ENCODE data around the gene WDR93. TPM values are rescaled to one million over a fixed set of nuclear protein-coding genes. Genes with fewer than 3 reads are reported as not detected.

The WDR93 gene
- polyA plus RNA-seq, 3 donors = not detected

DNA sequence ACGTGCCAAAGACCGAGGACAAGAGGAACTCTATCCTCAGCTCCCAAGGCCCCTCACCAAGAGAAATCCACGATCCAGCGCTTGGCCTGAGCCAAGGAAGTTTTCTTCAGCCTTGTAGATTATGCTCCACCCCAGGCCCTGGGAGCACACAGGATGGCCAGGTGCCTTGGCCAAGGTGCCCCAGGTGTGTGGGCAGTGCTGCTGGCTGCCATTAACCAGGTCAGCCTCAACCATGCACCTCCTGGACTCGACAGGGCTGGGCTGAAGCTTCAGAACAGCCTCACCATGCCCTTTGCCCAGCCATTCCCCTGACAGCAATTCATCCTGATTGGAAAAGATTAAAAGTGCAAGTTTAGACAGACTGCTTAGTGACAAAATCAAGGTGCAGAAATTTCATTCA, 71.3 kb downstream of the WDR93 start:
- Histone ChIP-seq H3K36me3 (replicated peaks in 1 of 2; ENCODE audit: control insufficient read depth in 1 of 2, insufficient read depth in 2 of 2, low read length in 2 of 2) (no peaks in the 10 kb centered on the region), H3K79me2 (ENCODE audit: insufficient read depth, low read length) (no peaks in the 10 kb centered on the region), H3K9ac (ENCODE audit: insufficient read depth, low read length, poor library complexity, severe bottlenecking) (no peak overlapping the region), H3K27me3 (ENCODE audit: control insufficient read depth in 2 of 2, insufficient read depth in 2 of 2, low read length in 2 of 2) (no peaks in the 10 kb centered on the region), H2AFZ (ENCODE audit: insufficient read depth, low read depth, low read length, poor library complexity, severe bottlenecking) (no peak overlapping the region), H3K4me3 (replicated peaks in 1 of 3; ENCODE audit: low read depth in 2 of 3, low read length in 3 of 3) (no peak overlapping the region), H3K9me3 (replicated peaks in 1 of 2; ENCODE audit: control insufficient read depth in 1 of 2, insufficient read depth in 1 of 2, low read length in 2 of 2) (no peaks in the 10 kb centered on the region), H4K20me1 (ENCODE audit: insufficient read depth, low read length) (no peaks in the 10 kb centered on the region), H3K27ac (ENCODE audit: low read depth in 1 of 2, low read length in 2 of 2) (no peak overlapping the region), H3K4me2 (replicated peaks; ENCODE audit: extremely low read depth, low read length, poor library complexity, severe bottlenecking) (no peak overlapping the region), H3K4me1 (ENCODE audit: control insufficient read depth in 1 of 2, insufficient read depth in 2 of 2, low read length in 2 of 2) (peaks cover 23 to 36% of the 10 kb centered on the region in 2 donors)
- intact Hi-C loops (cut with micrococcal nuclease) = loop anchor here (2.0 to 5.0 kb wide), 3 partner anchors 125 to 325 kb away; no protein-coding TSS in a partner anchor
- no peak overlapping the region for H3K27ac Mint-ChIP-seq
- WGBS (ENCODE audit: insufficient coverage) = 92% methylated on average over 2 of the region's 5 CpGs
- TF ChIP-seq, protein P1, sequence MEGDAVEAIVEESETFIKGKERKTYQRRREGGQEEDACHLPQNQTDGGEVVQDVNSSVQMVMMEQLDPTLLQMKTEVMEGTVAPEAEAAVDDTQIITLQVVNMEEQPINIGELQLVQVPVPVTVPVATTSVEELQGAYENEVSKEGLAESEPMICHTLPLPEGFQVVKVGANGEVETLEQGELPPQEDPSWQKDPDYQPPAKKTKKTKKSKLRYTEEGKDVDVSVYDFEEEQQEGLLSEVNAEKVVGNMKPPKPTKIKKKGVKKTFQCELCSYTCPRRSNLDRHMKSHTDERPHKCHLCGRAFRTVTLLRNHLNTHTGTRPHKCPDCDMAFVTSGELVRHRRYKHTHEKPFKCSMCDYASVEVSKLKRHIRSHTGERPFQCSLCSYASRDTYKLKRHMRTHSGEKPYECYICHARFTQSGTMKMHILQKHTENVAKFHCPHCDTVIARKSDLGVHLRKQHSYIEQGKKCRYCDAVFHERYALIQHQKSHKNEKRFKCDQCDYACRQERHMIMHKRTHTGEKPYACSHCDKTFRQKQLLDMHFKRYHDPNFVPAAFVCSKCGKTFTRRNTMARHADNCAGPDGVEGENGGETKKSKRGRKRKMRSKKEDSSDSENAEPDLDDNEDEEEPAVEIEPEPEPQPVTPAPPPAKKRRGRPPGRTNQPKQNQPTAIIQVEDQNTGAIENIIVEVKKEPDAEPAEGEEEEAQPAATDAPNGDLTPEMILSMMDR (IDR thresholded peaks at IDR 0.05) = no peak
- H3K4me1 Mint-ChIP-seq = peaks cover 26% of the 10 kb centered on the region
- no peak overlapping the region for H3K4me3 Mint-ChIP-seq
- no peaks in the 10 kb centered on the region for H3K36me3 Mint-ChIP-seq
- peaks cover 0 to 4% (median 0%) of the 10 kb centered on the region in 3 donors for H3K27me3 Mint-ChIP-seq (ENCODE audit: low read depth in 3 of 3)
- DNase-seq = no peak
- H3K9me3 Mint-ChIP-seq = no peaks in the 10 kb centered on the region

DNA sequence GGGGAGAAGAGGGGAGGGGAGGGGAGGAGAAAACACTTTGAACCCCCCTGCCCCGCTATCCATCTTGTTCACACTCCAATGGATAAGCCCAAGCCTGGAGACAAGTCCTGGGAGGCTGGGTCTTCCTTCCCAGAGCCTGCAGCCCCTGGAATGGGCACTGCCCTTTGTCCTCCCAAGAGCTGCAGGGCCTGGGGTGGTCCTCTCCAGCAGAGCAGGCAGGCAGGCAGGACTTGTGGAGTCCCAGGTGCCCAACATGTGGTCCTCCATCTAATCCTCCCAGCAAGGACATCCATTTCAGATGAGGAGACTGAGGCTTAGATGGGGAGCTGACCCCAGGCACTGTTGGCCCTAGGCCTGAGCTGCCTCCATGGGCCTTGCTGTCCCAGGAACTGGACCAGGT, 75.1 kb downstream of the WDR93 start:
- H3K4me1 ChIP-seq (ENCODE audit: control insufficient read depth in 1 of 2, insufficient read depth in 2 of 2, low read length in 2 of 2) = peaks cover 16 to 24% of the 10 kb centered on the region in 2 donors
- no peaks in the 10 kb centered on the region for H4K20me1 ChIP-seq (ENCODE audit: insufficient read depth, low read length)
- intact Hi-C loops (cut with micrococcal nuclease) = no loop called here
- no peak overlapping the region for H3K9ac ChIP-seq (ENCODE audit: insufficient read depth, low read length, poor library complexity, severe bottlenecking)
- no peak overlapping the region for H3K4me3 ChIP-seq (replicated peaks in 1 of 3; ENCODE audit: low read depth in 2 of 3, low read length in 3 of 3)
- no peaks in the 10 kb centered on the region for H3K79me2 ChIP-seq (ENCODE audit: insufficient read depth, low read length)
- no peak overlapping the region for H3K4me3 Mint-ChIP-seq
- DNase-seq = no peak
- no peaks in the 10 kb centered on the region for H3K27me3 ChIP-seq (ENCODE audit: control insufficient read depth in 2 of 2, insufficient read depth in 2 of 2, low read length in 2 of 2)
- TF ChIP-seq, protein P1 (IDR thresholded peaks at IDR 0.05) = no peak
- no peak overlapping the region for H3K4me2 ChIP-seq (replicated peaks; ENCODE audit: extremely low read depth, low read length, poor library complexity, severe bottlenecking)
- no CpG with 5 or more reads among the region's 1 CpG for WGBS (ENCODE audit: insufficient coverage)
- H3K36me3 ChIP-seq (replicated peaks in 1 of 2; ENCODE audit: control insufficient read depth in 1 of 2, insufficient read depth in 2 of 2, low read length in 2 of 2) = no peaks in the 10 kb centered on the region
- H3K9me3 Mint-ChIP-seq = no peaks in the 10 kb centered on the region
- no peak overlapping the region for H3K27ac ChIP-seq (ENCODE audit: low read depth in 1 of 2, low read length in 2 of 2)
- H3K9me3 ChIP-seq (replicated peaks in 1 of 2; ENCODE audit: control insufficient read depth in 1 of 2, insufficient read depth in 1 of 2, low read length in 2 of 2) = no peaks in the 10 kb centered on the region
- peaks cover 0 to 4% (median 2%) of the 10 kb centered on the region in 3 donors for H3K27me3 Mint-ChIP-seq (ENCODE audit: low read depth in 3 of 3)
- H3K4me1 Mint-ChIP-seq = peaks cover 22% of the 10 kb centered on the region
- no peak overlapping the region for H2AFZ ChIP-seq (ENCODE audit: insufficient read depth, low read depth, low read length, poor library complexity, severe bottlenecking)
- H3K27ac Mint-ChIP-seq = no peak overlapping the region
- H3K36me3 Mint-ChIP-seq = no peaks in the 10 kb centered on the region

All from CD14-positive monocyte (primary cell).